Ectodermal cell (in vitro differentiated cells): Measurements from ENCODE around the gene HP1BP3.

Experiments
- H3K27ac ChIP-seq: 2 replicates; pipeline ENCODE4 v1.7.0; 2013; ENCODE audit warnings: mild to moderate bottlenecking, low read depth, low read length; ENCODE audit not compliant: insufficient read depth, poor library complexity, severe bottlenecking
- H3K27me3 ChIP-seq: 2 replicates; pipeline ENCODE4 v1.7.0; 2013; ENCODE audit warnings: mild to moderate bottlenecking, low read length; ENCODE audit not compliant: insufficient read depth, control insufficient read depth, poor library complexity, severe bottlenecking
- H3K36me3 ChIP-seq: one replicate; pipeline ENCODE4 v1.7.0; 2013; ENCODE audit warnings: low read length; ENCODE audit not compliant: control insufficient read depth, insufficient read depth
- H3K4me1 ChIP-seq: one replicate; pipeline ENCODE4 v1.7.0; 2013; ENCODE audit warnings: low read length; ENCODE audit not compliant: control insufficient read depth, insufficient read depth
- H3K4me3 ChIP-seq: 2 replicates; pipeline ENCODE4 v1.7.0; 2013; ENCODE audit warnings: low read depth, low read length, control low read depth; ENCODE audit not compliant: insufficient read depth
- H3K9me3 ChIP-seq: 2 replicates; pipeline ENCODE4 v1.7.0; 2013; ENCODE audit warnings: mild to moderate bottlenecking, low read length, moderate library complexity; ENCODE audit not compliant: control insufficient read depth
- WGBS, 2 experiments: methylation state at CpG; one replicate each; pipeline ENCODE4 v1.1.7; 2013; ENCODE audit warnings: missing lambda C conversion rate in 2 of 2; 5-methylcytosine and 5-hydroxymethylcytosine counted together

Gene HP1BP3

DNA sequence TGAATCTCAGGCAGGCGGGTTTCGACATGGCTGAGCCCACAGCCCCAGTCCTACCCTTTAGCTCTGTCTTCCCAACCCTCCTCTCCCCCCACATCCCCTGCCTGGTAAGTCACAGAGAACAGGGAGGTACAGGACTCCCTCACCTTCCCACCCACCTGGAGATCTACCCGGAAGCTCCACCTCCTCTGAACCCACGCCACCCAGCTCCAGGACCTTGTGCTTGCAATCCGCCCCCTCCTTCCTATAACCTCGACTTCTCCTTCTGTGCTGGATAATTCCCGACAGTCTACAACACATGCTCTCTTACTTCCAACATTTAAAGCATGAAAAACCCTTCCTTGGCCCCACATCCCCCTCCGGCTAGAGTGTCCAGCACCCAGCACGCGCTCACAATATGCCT lies 91.6 kb downstream of the HP1BP3 start:
- Histone ChIP-seq H3K27me3 (no peaks in the 10 kb centered on the region), H3K4me3 (no peak overlapping the region), H3K9me3 (no peaks in the 10 kb centered on the region), H3K4me1 (no peaks in the 10 kb centered on the region), H3K27ac (no peak overlapping the region), H3K36me3 (no peaks in the 10 kb centered on the region)
- 92 to 95% methylated on average over 10 of the region's 10 CpGs for WGBS, 2 experiments

DNA sequence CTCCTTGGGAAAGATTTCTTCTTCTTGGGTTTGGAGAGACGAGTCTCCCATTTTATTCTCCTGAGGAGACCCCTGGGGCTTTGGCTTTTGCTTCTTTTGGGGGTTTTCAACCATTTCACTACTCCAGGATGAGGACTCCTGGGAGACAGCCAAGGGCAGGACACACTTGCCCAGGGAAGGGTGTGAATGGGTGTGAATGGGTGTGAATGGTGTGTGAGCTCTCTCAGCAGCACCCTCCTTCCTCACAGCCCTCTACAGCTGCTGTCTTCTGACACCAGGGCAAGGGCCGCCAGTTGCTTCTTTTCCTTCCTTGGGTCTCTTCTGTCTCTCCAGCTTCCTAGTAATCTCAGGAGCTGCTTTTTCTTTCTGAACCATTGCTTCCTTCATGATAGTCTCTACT lies 93.5 kb downstream of the HP1BP3 start:
- WGBS, 2 experiments = 87 to 90% methylated on average over 2 of the region's 2 CpGs
- Histone ChIP-seq H3K4me1 (no peaks in the 10 kb centered on the region), H3K36me3 (no peaks in the 10 kb centered on the region), H3K27me3 (no peaks in the 10 kb centered on the region), H3K27ac (no peak overlapping the region), H3K9me3 (no peaks in the 10 kb centered on the region), H3K4me3 (no peak overlapping the region)
